Measurements from ENCODE around the gene FTCD. TPM values are rescaled to one million over a fixed set of nuclear protein-coding genes. Genes with fewer than 3 reads are reported as not detected.

The FTCD gene
- total and polyA plus RNA-seq, 2 donors (not counting 1 experiment from before 2014, with no cell fraction given): 0.27 to 1.3 TPM

GRCh38 chr21:46092026-46092764 lies 63.2 kb downstream of the FTCD start:
- DNase-seq (ENCODE audit: low read depth in 2 of 2): peak; percentile 99
- Histone ChIP-seq H3K4me1 (ENCODE audit: control insufficient read depth, extremely low read depth, insufficient read depth, low read length) (peaks cover 22% of the 10 kb centered on the region), H3K79me2 (ENCODE audit: control insufficient read depth, insufficient read depth, low read length) (peaks cover 3% of the 10 kb centered on the region), H2AFZ (ENCODE audit: low read length) (no peak overlapping the region), H3K4me2 (ENCODE audit: extremely low read depth, insufficient read depth, low read length) (peak overlapping the region; percentile 87), H3K27me3 (ENCODE audit: control insufficient read depth, insufficient read depth, low read length) (no peaks in the 10 kb centered on the region), H4K20me1 (ENCODE audit: control insufficient read depth, extremely low read depth, insufficient read depth, low read length) (no peaks in the 10 kb centered on the region), H3K36me3 (ENCODE audit: control insufficient read depth, insufficient read depth, low read length) (peaks cover 2% of the 10 kb centered on the region), H3K27ac (ENCODE audit: insufficient read depth, low read length) (peak overlapping the region; percentile 91), H3K9me3 (ENCODE audit: control insufficient read depth, insufficient read depth, low read depth, low read length) (peaks cover 2% of the 10 kb centered on the region), H3K4me3 (replicated peaks in 1 of 4; ENCODE audit: control extremely low read depth in 1 of 4, insufficient read depth in 1 of 4, low read depth in 3 of 4, low read length in 4 of 4) (peak overlapping the region; percentile 17 to 56 (median 28)), H3K9ac (ENCODE audit: insufficient read depth, low read length) (peak overlapping the region; percentile 63)
- TF ChIP-seq EZH2 (IDR thresholded peaks at IDR 0.05; ENCODE audit: low read length, missing control alignments) (no peak), CTCF (conservative IDR thresholded peaks at IDR 0.05 in 1 of 2, IDR thresholded peaks at IDR 0.05 in 1 of 2; ENCODE audit: low read depth in 1 of 2, low read length in 2 of 2) (no peak)

- peaks cover 2% of the 10 kb centered on the region for H3K36me3 ChIP-seq (ENCODE audit: control insufficient read depth, insufficient read depth, low read length)
- H3K4me3 ChIP-seq (replicated peaks in 1 of 4; ENCODE audit: control extremely low read depth in 1 of 4, insufficient read depth in 1 of 4, low read depth in 3 of 4, low read length in 4 of 4): peak overlapping the region in 3 of 4 experiments; percentile 19 to 56 (median 36)
- TF ChIP-seq CTCF (conservative IDR thresholded peaks at IDR 0.05 in 1 of 2, IDR thresholded peaks at IDR 0.05 in 1 of 2; ENCODE audit: low read depth in 1 of 2, low read length in 2 of 2) (no peak), EZH2 (IDR thresholded peaks at IDR 0.05; ENCODE audit: low read length, missing control alignments) (no peak)
- DNase-seq (ENCODE audit: low read depth in 2 of 2): no peak
- no peak overlapping the region for H2AFZ ChIP-seq (ENCODE audit: low read length)
- peak overlapping the region; percentile 91 for H3K27ac ChIP-seq (ENCODE audit: insufficient read depth, low read length)
- no peaks in the 10 kb centered on the region for H4K20me1 ChIP-seq (ENCODE audit: control insufficient read depth, extremely low read depth, insufficient read depth, low read length)
- H3K79me2 ChIP-seq (ENCODE audit: control insufficient read depth, insufficient read depth, low read length): no peaks in the 10 kb centered on the region
- H3K4me1 ChIP-seq (ENCODE audit: control insufficient read depth, extremely low read depth, insufficient read depth, low read length): peaks cover 22% of the 10 kb centered on the region
- H3K4me2 ChIP-seq (ENCODE audit: extremely low read depth, insufficient read depth, low read length): peak overlapping the region; percentile 87
- H3K27me3 ChIP-seq (ENCODE audit: control insufficient read depth, insufficient read depth, low read length): no peaks in the 10 kb centered on the region
- H3K9me3 ChIP-seq (ENCODE audit: control insufficient read depth, insufficient read depth, low read depth, low read length): peaks cover 2% of the 10 kb centered on the region
- H3K9ac ChIP-seq (ENCODE audit: insufficient read depth, low read length): peak overlapping the region; percentile 63
These were observed 63.8 kb downstream of the FTCD start for GRCh38 chr21:46091631-46092025.

- TF ChIP-seq CTCF (conservative IDR thresholded peaks at IDR 0.05 in 1 of 2, IDR thresholded peaks at IDR 0.05 in 1 of 2; ENCODE audit: low read depth in 1 of 2, low read length in 2 of 2): no peak
- TF ChIP-seq EZH2 (IDR thresholded peaks at IDR 0.05; ENCODE audit: low read length, missing control alignments): no peak
- H4K20me1 ChIP-seq (ENCODE audit: control insufficient read depth, extremely low read depth, insufficient read depth, low read length): no peaks in the 10 kb centered on the region
- H3K27me3 ChIP-seq (ENCODE audit: control insufficient read depth, insufficient read depth, low read length): no peaks in the 10 kb centered on the region
- no peak overlapping the region for H3K4me3 ChIP-seq (replicated peaks in 1 of 4; ENCODE audit: control extremely low read depth in 1 of 4, insufficient read depth in 1 of 4, low read depth in 3 of 4, low read length in 4 of 4)
- H2AFZ ChIP-seq (ENCODE audit: low read length): no peak overlapping the region
- DNase-seq (ENCODE audit: low read depth in 2 of 2): no peak
- peak overlapping the region; percentile 87 for H3K4me2 ChIP-seq (ENCODE audit: extremely low read depth, insufficient read depth, low read length)
- peak overlapping the region; percentile 91 for H3K27ac ChIP-seq (ENCODE audit: insufficient read depth, low read length)
- peaks cover 22% of the 10 kb centered on the region for H3K4me1 ChIP-seq (ENCODE audit: control insufficient read depth, extremely low read depth, insufficient read depth, low read length)
- no peak overlapping the region for H3K9ac ChIP-seq (ENCODE audit: insufficient read depth, low read length)
- peaks cover 2% of the 10 kb centered on the region for H3K9me3 ChIP-seq (ENCODE audit: control insufficient read depth, insufficient read depth, low read depth, low read length)
- H3K36me3 ChIP-seq (ENCODE audit: control insufficient read depth, insufficient read depth, low read length): peaks cover 2% of the 10 kb centered on the region
- no peaks in the 10 kb centered on the region for H3K79me2 ChIP-seq (ENCODE audit: control insufficient read depth, insufficient read depth, low read length)
These were observed 64.3 kb downstream of the FTCD start for GRCh38 chr21:46091118-46091517.

Measured in fibroblast of lung (primary cell).